Left cardiac atrium (tissue), 4 donors: ENCODE measurements around the gene ZNF550. TPM values are rescaled to one million over a fixed set of nuclear protein-coding genes. Genes with fewer than 3 reads are reported as not detected.
"Not testable (repeated sequence)": the region's sequence is repeated elsewhere in the genome, so short reads cannot be mapped to it uniquely, and the experiment has no call there.

Source experiments
- ATAC-seq, 2 donors: fragments of 200-7000 bp; cut with Tn5 transposase; one replicate each; pipeline ENCODE4 v1.9.1; 2020; ENCODE audit warnings: mild to moderate bottlenecking in 2 of 2, moderate library complexity in 2 of 2
- DNase-seq: peaks from one replicate; pipeline ENCODE4 v3.0.0-alpha.2; 2020
- intact Hi-C, 2 donors: fragments of 100-400 bp; cut with DNase I; formaldehyde crosslinking; loops; one replicate each; pipeline versions ENCODE4 v1.14.1 to v1.15.1; 2022 to 2023
- total RNA-seq, 2 donors: library from RNA; stranded (reverse); fragmentation: NEBNext Ultra II Directional; extraction: Animal tissue kit (Norgen Biotek cat#: 25700); gene quantifications; one replicate each; pipeline ENCODE4 v1.2.1, GENCODE V29; 2021
- donor health status: DM: no; HTN: yes; CAD: no.
- donor health status: DM: no; HTN: yes; CAD: no; lungs with severe emphysema.
- donor health status: DM: yes; HTN: yes; CAD: no.
- donor health status: Dilated cardiomyopathy.

The ZNF550 gene
- total RNA-seq, 2 donors from 2014 or later, result 6.4 to 9.0 TPM

GRCh38 chr19:57552432-57552831 is 7.2 kb downstream of the ZNF550 start:
- no peak for ATAC-seq
- DNase-seq, result no peak
- intact Hi-C loops, result no loop called here

GRCh38 chr19:57546513-57546912 is 13.2 kb downstream of the ZNF550 start:
- intact Hi-C loops, result no loop called here
- ATAC-seq (no peak), DNase-seq (no peak)

GRCh38 chr19:57537953-57538547 is 21.6 kb downstream of the ZNF550 start:
- intact Hi-C loops, result no loop called here
- no peak for ATAC-seq

DNA sequence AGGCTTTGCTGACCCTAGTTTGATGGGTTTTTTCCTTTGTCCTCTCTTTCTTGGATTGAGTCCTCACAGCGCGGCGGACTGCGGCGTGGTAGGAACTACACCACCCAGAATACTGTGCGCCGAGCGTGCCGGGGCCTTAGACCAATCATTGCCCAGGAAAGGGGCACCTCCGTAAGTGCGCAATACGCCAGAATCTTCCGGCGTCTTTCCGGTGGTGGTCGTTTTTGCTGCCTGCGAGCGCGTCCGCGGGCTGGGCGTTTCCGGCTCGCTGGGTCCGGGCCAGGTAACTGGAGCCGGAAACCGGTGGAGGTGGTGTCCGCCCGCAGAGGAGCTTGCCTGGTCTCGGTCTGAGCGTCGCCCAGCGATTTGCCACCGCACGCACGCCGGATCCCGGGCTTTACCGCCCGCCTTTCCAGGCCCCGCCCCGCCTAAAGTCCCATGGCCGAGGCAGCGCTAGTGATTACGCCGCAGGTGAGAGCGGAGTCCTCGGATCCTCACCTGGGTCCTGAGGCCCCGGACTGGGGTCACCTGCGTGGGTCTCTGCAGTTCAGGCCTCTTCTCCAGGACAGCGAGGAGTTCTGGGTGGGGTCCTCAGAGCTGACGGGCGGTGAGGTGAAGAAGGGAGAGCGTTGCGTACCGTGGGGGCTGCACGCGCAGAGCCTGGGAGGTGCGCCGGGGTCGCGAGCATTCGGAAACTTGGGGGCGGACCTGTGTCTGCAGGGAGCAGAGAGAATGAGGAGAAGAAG is 32.4 kb downstream of the ZNF550 start, which contains the start of gene ZNF549:
TSS of gene ZNF549 (plus strand) at position 221 of the 746 bp plus-strand sequence. CDS start at position 439, 218 bp downstream.
- DNase-seq, result peak; percentile 94
- intact Hi-C loops, result no loop called here
- ATAC-seq, result peak; percentile 100

More at GRCh38 chr19:57537953-57538547, 21.6 kb downstream of the ZNF550 start:
- DNase-seq, result no peak

DNA sequence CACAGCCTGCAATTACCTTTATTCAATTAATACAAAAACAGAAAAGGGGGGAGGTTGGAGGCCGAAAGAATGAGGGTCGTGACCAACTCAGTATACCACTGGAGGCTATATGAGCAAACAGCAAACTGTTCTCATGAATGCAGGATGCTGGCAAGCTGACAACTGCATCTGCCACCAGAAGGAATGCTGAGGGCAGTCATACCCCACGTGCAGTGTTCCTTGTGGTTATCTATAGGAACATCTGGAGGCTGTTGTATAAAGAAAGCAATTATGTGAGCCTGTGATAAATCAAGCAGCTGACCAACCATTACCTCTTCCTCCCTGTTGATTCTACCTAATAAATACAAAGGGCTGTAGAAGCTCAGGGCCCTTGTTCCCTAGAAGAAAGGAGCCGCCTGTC is 41.6 kb downstream of the ZNF550 start:
- intact Hi-C loops, ATAC-seq, DNase-seq: not testable (repeated sequence)

DNA sequence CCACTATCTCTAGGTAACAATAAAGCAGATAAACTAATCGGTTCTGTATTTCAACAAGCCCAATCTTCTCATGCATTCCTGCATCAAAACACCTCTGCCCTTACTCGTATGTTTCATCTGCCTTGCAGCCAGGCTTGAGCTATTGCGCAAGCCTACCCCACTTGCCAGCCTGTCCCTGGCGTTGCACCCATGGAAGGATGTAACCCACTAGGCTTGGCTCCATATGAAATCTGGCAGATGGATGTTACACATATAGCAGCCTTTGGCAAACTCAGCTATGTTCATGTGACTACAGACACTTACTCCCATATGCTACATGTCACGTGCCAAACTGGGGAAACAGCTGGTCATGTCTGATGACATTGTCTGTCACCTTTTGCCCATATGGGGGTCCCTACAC is 44.4 kb downstream of the ZNF550 start:
- no peak for DNase-seq
- ATAC-seq, result no peak
- intact Hi-C loops, result no loop called here

- DNase-seq, result no peak
- intact Hi-C loops, result no loop called here
- ATAC-seq, result no peak
Measured at GRCh38 chr19:57512845-57513244, 46.8 kb downstream of the ZNF550 start.

DNA sequence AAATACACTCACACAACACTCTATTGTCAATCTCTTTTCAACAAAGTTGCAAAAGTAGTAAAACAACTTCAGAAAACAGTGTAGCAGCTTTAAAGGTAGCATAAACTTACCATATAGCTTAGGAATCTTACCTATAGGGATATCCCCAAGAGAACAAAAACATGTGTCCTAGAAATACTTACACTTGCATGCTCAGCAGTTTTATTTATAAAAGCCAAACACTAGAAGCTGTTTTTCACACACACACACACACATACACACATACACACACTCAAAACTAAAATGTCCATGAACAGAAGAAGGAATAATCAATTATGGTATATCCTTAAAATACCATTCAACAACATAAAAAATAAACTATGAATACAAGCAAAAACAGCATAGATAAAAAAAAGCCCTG is 48.2 kb downstream of the ZNF550 start:
- no peak for DNase-seq
- no peak for ATAC-seq
- intact Hi-C loops, result no loop called here

GRCh38 chr19:57506163-57506562 is 53.5 kb downstream of the ZNF550 start:
- ATAC-seq (no peak), DNase-seq (no peak)
- intact Hi-C loops, result no loop called here

DNA sequence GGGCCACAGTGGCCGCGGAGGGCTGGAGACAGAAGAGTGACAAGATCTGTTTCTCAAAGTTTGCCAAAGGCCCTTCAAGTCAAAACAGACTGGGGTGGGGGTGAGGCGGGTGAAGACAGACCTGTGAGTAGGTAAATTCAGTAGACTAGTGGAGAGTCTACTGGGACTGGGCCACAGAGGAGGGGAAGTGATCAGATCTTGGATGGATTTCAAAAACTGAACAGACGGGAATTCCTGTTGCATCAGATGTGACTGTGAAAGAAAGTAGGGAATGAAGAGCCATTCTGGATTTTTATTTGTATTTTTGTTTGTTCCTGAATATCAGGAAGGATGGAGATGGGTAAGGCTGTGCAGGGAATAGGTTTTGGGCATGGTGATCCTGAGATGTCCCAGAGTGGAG is 59.3 kb downstream of the ZNF550 start:
- intact Hi-C loops, result not testable (repeated sequence)

GRCh38 chr19:57499680-57500395 is 59.8 kb downstream of the ZNF550 start, which contains the start of gene ZNF773:
ZNF773 (plus strand) TSS chr19:57499938; CDS start chr19:57500081, 143 bp downstream.
- peak; percentile 99 for DNase-seq
- intact Hi-C loops, result not testable (repeated sequence)
- ATAC-seq, result peak; percentile 100

More for the DNA sequence above, 59.3 kb downstream of the ZNF550 start:
- not testable (repeated sequence) for DNase-seq
- ATAC-seq, result peak; percentile 32 to 35

DNA sequence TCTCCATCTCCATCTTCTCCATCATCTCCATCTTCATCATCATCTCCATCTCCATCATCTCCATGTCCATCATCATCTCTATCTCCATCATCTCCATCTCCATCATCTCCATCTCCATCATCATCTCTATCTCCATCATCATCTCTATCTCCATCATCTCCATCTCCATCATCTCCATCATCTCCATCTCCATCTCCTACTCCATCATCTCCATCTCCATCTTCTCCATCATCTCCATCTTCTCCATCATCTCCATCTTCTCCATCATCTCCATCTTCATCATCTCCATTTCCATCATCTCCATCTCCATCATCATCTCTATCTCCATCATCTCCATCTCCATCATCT is 60.4 kb downstream of the ZNF550 start:
- intact Hi-C loops, DNase-seq, ATAC-seq: not testable (repeated sequence)

GRCh38 chr19:57488299-57488644 is 71.4 kb downstream of the ZNF550 start:
- intact Hi-C loops, result not testable (repeated sequence)
- peak; percentile 25 to 39 for ATAC-seq

DNA sequence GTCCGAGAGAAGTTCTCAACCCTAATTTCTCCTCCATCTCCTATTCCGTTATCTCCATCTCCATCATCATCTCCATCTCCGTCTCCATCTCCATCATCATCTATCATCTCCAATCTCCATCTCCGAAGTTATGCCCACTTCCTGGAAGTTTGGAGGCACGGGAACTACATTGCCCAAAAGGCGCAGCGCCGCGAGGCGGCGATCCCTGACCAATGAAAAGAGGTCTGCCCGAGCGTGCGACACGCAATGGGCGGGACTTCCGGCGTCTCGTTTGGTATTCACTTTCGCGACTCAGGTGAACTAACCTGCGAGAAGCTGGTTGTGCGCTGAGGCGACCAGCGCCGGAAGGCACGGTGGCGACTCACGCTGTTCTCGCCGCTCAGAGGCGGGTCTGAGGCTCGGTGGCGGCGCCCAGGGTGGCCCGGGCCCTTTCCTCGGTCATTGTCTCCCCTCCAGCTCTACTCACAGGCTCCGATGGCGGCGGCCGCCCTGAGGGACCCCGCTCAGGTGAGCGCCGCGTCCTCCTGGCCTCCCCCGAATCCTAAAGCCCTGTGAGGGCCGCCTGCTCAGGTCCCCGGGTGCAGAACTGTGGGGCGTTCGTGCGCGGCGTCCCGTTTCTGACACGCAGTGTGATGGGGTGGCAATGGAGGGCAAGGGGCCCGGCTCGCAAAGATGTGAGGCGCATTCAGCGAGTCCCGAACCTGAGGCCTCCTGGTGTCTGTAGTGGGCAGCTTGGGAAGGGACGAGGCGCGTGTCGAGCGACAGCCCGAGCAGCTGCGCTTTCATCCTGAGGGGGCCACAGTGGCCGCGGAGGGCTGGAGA is 72.0 kb downstream of the ZNF550 start, which contains the start of gene ZNF419:
TSS of gene ZNF419 (plus strand) at position 274 of the 822 bp plus-strand sequence. CDS start at position 475, 201 bp downstream.
- intact Hi-C loops, result not testable (repeated sequence)
- ATAC-seq (peak; percentile 99), DNase-seq (peak; percentile 95)

More at GRCh38 chr19:57488299-57488644, 71.4 kb downstream of the ZNF550 start:
- DNase-seq, result not testable (repeated sequence)

Other genes with a start within 250 kb of the ZNF550 start
- gene ZNF543, start 239.4 kb downstream of the ZNF550 start, total RNA-seq, result 1 to 10 TPM; 5.5 to 7.7 TPM
- 10 to 100 TPM in 1 of 2 donors, 1 to 10 TPM in 1; 7.2 to 12.9 TPM for gene ZNF304, start 208.6 kb downstream of the ZNF550 start, total RNA-seq
- gene TRAPPC2B, start 196.3 kb downstream of the ZNF550 start, total RNA-seq, result 10 to 100 TPM; 10.9 to 13.9 TPM
- gene ZNF547, start 196.3 kb downstream of the ZNF550 start, total RNA-seq, result 1 to 10 TPM; 3.6 to 4.4 TPM
- gene ZNF548, start 170.0 kb downstream of the ZNF550 start, total RNA-seq, result 10 to 100 TPM; 16.4 to 20.6 TPM
- 10 to 100 TPM in 1 of 2 donors, 1 to 10 TPM in 1; 8.7 to 13.8 TPM for gene ZNF17, start 148.7 kb downstream of the ZNF550 start, total RNA-seq
- gene ZNF749, start 124.5 kb downstream of the ZNF550 start, total RNA-seq, result 1 to 10 TPM; 3.0 to 7.1 TPM
- gene VN1R1, start 102.7 kb downstream of the ZNF550 start, total RNA-seq, result 1 to 10 TPM; 2.3 to 3.0 TPM
- 10 to 100 TPM; 13.3 to 19.7 TPM for gene ZNF772, start 82.3 kb downstream of the ZNF550 start, total RNA-seq
- 1 to 10 TPM; 7.2 to 10.0 TPM for gene ZNF419, start 72.1 kb downstream of the ZNF550 start, total RNA-seq
- 1 to 10 TPM; 5.3 to 7.9 TPM for gene ZNF773, start 59.9 kb downstream of the ZNF550 start, total RNA-seq
- gene ZNF549, start 32.5 kb downstream of the ZNF550 start, total RNA-seq, result 1 to 10 TPM; 3.4 to 4.4 TPM
- 1 to 10 TPM; 4.6 to 5.5 TPM for gene ZNF416, start 19.0 kb upstream of the ZNF550 start, total RNA-seq
- gene ZIK1, start 24.3 kb upstream of the ZNF550 start, total RNA-seq, result 1 to 10 TPM; 4.1 to 5.2 TPM
- gene ZNF530, start 40.0 kb upstream of the ZNF550 start, total RNA-seq, result 1 to 10 TPM; 3.7 to 5.3 TPM
- 10 to 100 TPM; 14.2 to 16.2 TPM for gene ZNF134, start 54.4 kb upstream of the ZNF550 start, total RNA-seq
- gene ZNF211, start 73.3 kb upstream of the ZNF550 start, total RNA-seq, result 10 to 100 TPM in 1 of 2 donors, 1 to 10 TPM in 1; 9.5 to 11.1 TPM
- under 1 TPM in 1 of 2 donors, not detected in 1; 0.13 TPM for gene ZSCAN4, start 109.1 kb upstream of the ZNF550 start, total RNA-seq
- 1 to 10 TPM; 4.2 to 6.4 TPM for gene ZNF551, start 122.1 kb upstream of the ZNF550 start, total RNA-seq
- 1 to 10 TPM; 3.4 to 6.1 TPM for gene ZNF154, start 149.3 kb upstream of the ZNF550 start, total RNA-seq
- gene ZNF671, start 167.8 kb upstream of the ZNF550 start, total RNA-seq, result 1 to 10 TPM; 5.1 to 7.0 TPM
- gene ZNF776, start 187.0 kb upstream of the ZNF550 start, total RNA-seq, result 10 to 100 TPM; 10.8 to 14.4 TPM
- 1 to 10 TPM; 9.3 to 9.5 TPM for gene ZNF586, start 209.8 kb upstream of the ZNF550 start, total RNA-seq